Measurements from ENCODE around the gene BMP7.

DNA sequence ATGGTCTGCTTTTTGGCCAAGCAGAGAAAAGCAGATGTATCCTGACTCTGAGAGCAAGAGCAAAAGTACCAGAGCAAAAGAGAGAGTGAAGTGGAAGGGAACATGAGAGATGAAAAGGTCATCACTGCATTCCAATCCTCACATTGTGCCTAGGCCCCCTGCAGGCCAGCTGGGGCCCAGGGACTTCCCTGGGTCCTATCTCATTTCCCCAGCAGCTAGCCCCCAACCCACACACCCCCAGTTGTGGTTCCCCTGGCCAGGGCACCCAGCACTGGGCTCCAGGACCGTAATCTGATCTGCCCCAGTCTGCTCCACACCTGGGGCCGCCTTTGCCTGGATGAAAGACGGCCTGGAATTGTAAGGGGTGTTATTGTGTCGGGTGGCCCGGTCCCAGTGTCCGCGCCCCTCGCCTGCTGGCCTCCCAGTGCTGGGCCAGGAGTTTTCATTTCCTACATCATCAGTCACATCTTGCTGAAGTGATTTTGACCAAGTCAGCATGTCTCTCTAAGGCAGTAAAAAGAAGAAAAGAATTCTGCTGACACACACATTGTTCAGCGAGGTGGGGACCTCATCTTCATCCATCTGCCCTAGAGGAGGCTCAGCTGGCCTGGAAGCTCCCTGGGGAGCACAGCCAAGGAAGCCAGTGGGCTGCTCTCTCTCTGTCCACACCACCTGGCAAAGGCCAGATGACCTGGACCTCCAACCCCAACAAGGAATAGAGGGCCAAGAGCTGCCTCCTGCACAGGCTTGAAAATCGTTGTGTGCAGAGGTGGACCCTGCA lies 4.0 kb upstream of the BMP7 start:
- TF ChIP-seq POLR2A (conservative IDR thresholded peaks at IDR 0.05): no peak
- no peak for TF ChIP-seq FUS (optimal IDR thresholded peaks at IDR 0.05; ENCODE audit: low read depth, low read length)

All from K562 (cell line).